Measurements from ENCODE around the gene LRRC75A.
"Not testable (repeated sequence)": the region's sequence is repeated elsewhere in the genome, so short reads cannot be mapped to it uniquely, and the experiment has no call there.

LRRC75A gene, protein sequence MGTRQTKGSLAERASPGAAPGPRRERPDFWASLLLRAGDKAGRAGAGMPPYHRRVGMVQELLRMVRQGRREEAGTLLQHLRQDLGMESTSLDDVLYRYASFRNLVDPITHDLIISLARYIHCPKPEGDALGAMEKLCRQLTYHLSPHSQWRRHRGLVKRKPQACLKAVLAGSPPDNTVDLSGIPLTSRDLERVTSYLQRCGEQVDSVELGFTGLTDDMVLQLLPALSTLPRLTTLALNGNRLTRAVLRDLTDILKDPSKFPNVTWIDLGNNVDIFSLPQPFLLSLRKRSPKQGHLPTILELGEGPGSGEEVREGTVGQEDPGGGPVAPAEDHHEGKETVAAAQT

DNA sequence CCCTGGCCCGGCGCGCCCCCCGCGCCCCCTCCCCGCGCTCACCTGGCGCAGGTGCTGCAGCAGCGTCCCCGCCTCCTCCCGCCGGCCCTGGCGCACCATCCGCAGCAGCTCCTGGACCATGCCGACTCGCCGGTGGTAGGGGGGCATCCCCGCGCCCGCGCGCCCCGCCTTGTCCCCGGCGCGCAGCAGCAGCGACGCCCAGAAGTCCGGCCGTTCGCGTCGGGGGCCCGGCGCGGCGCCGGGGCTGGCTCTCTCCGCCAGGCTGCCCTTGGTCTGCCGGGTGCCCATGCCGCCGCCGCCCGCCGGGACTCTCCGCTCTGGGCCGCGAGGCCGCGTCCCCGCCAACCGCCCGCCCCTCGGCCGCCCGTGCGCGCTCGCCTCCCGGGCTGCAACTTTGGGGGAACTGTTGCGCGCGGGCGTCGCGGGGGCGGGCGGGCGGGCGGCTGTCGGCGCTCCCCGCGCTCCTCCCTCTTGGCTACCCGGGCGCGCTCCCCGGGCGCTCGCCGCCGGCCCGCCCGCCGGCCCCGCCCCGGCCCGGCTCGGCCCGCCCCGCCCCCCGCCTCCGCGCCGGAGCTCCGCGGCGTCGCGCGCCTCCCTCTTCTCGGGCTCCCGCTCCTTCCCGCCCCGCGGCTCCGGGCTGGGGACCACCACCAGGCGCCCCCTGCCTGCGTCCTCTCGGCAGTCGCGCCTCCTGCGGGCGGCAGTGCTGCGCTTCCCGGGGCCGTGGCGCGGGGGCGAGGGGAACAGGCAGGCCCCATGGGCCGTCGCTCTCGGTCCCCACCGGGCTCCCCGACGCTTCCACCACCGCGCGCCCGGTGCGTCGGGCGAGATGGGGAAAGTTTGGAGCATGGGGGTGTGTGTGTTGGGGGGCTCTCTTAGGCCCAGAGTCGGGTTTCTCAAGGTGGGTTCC, at the start of gene LRRC75A:
Gene LRRC75A, minus strand, starts transcription at position 491 of the 910 bp plus-strand sequence. Its CDS starts 203 bp downstream, at position 288.
- peak; percentile 58 for DNase-seq

DNA sequence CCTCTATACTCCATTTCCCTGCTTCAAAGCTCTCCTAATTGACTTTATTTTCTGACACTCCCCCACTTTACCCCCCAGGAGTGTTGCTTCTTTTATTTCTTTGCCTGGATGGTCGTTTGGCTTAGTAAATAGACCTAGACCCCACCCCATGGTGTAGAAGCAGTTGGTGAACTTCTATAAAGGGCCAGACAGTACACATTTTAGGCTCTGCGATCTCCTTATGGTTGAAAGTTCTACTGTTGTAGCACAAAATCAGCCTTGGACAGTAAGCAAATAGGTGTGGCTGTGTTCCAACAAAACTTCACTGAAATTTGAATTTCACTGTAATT, 45.1 kb upstream of the LRRC75A start:
- no peak for DNase-seq

DNA sequence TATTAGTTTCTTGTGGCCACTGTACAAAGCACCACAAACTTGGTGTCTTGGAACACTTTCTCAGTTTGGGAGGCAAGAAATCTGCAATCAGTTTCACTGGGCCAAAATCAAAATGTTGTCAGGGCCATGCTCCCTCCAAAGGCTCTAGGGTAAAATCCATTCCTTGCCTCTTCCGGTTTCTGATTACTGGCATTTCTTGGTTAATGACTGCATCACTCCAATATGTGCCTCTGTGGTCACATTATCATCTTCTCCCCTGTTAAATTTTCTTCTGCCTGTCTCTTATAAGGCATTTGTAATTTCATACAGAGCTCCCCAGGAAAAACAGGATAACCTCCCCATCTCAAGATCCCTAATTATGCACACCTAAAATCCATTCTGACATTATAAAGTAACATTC, 42.2 kb upstream of the LRRC75A start:
- no peak for DNase-seq

DNA sequence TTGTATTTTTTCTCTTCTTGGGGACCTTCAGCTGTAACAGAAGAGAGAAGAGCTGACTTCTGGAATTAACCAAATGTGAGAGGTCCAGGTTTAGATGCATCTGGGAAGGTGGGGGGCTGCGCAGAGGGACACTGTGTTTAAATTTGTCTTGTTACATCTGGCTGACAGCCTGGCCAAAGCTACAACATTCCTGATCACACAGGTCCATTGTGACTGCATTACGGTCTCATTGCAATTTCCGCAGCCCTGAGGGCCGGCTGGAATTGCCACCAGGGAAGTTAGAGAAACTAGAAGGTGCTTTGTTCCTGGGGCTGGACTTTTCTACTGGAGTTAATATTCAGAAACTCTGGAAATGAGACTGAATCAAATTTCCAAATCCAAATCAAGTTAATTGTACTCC, 37.9 kb upstream of the LRRC75A start:
- no peak for DNase-seq

DNA sequence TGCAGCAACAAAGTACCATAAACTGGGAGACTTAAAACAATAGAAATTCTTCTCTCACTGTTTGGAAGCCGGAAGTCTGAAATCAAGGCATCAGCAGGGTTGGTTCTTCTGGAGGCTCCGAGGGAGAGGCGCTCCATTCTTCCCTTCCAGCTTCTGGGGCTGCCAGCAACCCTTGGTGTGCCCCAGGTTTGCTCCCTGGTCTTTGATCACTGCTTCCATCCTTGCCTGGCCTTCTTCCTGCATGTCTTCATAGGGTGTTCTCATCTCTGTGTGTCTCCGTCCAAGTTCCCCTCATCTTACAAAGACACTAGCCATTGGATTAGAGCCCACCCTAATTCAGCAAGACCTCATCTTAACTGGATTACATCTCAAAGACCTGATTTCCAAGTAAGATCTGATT, 35.3 kb upstream of the LRRC75A start:
- no peak for DNase-seq

DNA sequence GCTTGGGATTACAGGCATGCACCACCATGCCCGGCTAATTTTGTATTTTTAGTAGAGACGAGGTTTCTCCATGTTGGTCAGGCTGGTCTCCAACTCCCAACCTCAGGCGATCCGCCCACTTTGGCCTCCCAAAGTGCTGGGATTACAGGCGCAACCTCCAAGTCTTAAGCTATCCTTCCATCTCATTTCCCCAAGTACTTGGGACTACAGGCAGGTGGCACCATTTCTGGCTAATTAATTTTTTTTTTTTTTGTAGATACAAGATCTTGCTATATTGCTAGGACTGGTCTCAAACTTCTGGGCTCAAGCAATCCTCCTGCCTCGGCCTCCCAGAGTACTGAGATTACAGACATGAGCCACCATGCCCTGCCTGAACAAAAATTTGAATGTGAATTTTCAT, 33.6 kb upstream of the LRRC75A start:
- not testable (repeated sequence) for DNase-seq

DNA sequence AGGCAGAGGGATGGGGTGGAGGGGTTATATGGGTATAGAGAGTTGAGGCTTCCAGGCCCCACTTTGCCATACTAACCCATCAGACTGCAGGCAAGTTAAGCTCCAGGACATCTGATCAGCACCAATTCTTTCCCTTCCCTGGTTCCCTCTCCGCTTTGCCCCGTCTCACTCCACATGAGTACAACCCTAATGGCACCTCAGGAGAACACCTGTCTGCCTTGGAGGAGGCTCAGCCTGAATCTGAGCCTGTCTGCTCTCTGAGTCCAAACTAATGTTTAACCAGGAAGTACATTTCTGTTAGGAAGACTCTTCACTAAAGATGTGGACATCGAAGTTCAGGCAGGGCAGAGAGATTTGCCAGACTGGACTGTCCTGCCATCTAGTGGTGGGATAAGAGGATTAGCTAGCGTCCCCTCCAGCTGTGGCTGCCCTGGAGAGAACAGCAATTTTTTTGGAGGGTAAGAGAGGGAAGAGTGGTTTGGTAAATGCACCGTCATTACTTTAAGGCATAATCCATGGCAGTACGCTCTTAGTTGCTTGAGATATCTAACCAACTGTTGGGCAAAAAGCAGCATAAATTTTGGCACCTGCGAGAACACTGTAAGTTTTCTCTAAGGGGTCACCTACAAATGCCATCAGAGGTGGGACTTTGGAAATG, 29.2 kb upstream of the LRRC75A start:
- DNase-seq = peak; percentile 68

DNA sequence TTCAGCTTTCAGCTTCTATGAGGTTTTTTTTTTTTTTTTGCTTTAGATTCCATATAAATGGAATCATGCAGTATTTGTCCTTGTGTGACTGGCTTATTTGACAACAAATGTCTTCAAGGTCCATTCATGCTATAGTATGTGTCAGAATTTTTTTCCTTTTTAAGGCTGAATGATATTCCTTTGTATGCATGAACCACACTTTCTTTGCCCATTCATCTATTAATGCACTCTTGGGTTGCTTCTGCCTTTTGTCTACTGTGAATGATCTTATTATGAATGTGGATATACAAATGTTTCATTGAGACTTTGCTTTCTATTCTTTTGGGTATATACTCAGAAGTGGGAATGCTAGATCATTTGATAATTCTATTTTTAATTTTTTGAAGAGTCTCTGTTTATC, 27.0 kb upstream of the LRRC75A start:
- no peak for DNase-seq

DNA sequence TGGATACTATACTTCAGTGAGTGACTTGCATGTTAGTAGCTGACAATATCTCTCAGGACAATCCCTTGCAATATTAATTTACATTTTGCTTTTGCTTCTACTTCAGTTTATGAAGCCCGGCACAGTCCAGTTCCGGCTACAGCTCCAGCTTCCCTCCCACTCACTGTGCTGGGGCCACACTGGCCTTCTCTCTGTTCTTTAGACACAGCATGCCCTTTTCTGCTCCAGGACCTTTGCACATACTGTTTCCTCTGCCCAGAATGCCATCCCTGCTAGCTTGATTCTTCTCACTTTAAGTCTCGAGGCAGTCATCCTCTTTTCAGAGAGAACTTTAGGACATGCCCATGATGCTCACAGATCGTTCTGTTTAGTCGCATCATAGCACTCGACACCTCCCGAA, 25.5 kb upstream of the LRRC75A start:
- no peak for DNase-seq

DNA sequence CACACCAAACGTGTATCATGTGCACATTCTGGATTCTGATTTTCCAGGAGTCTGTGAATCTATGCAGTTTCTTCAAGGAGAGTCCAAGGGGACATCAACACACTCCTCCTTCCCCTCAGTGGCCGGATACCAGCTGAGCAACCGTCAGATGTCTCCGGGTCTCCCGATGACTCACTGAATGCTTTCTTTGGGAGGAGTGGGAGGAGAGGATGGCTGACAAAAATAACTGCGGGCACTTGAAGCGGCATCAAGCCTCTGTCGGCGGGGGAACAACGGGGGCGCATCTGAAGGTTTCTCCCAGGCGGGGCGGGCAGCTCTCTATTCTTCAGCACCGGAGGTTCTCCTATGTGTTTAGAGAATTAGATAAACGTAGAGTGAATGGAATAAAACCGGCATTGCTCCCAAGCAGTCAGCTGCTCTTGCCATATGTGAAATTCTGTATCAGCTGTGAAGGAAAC, 24.6 kb upstream of the LRRC75A start:
- no peak for DNase-seq

DNA sequence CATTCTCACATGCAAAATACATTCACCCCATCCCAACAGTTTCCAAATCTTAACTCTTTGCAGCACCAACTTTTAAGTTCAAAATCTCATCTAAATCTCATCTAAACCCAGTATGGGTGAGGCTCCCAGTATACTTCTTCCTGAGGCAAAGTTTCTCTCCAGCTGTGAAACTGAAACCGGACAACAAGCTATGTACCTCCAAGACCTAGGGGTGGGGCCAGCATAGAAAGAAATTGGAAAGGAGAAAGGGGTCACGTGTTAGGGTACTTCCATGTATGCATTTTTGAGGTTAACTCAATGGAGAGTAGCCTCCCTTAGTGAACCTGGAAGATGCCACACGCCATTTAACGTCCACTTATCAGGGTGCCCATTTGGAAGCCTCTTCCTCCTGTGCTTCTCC, 23.9 kb upstream of the LRRC75A start:
- no peak for DNase-seq

DNA sequence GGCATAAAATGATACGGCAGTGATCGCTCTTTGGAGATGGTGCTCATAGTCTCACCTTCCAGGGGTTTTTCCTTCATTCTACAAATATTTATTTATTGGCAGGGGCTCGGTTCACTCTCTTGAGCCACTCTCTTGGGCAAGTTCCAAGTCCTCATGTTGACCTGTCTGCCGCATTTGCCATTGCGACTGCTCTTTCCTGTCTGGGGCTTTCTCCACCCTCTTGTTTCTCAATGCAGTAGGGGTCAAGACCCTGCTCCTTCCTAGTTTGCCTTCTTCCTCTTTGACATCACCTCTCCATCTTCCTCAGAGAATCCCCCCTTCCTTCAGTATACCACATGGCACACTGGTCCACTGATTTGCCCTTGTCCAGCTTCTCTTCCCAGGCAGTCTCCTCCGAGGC, 21.9 kb upstream of the LRRC75A start:
- no peak for DNase-seq

DNA sequence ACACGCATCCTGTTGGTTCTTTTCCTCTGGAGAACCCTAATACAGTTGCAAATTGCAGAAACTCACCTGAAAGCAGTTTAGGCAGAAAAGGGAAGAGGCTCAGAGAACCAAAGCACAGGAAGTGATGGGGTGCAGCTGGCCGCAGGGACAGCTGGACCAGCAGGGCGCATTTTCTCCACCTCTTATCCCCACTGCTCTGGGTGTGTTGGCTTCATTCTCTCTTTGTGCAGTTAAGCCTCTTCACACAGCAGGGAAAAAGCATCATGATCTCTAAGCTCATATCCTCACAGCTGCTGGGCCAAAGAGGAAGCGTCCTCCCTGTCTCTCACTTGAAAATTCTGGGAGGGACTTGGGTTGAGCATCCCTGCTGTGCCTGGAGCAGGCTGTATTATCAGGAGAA, 20.0 kb upstream of the LRRC75A start:
- DNase-seq = no peak

DNA sequence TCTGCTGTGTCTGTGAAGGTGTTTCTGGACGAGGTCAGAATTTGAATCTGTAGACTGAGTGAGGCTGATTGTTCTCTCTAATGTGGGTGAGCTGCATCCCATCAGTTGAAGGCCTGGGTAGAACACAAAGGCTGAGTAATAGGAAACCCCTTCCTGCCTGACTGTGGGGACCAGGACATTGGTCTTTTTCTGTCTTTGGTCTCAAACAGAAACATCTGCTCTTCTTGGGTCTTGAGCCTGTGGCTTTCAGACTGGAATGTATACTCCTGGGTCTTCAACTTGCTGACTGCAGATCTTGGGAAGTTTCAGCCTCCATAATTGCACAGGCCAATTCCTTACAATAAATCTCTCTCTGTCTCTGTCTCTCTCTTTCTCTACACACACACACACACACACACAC, 19.6 kb upstream of the LRRC75A start:
- DNase-seq = no peak

DNA sequence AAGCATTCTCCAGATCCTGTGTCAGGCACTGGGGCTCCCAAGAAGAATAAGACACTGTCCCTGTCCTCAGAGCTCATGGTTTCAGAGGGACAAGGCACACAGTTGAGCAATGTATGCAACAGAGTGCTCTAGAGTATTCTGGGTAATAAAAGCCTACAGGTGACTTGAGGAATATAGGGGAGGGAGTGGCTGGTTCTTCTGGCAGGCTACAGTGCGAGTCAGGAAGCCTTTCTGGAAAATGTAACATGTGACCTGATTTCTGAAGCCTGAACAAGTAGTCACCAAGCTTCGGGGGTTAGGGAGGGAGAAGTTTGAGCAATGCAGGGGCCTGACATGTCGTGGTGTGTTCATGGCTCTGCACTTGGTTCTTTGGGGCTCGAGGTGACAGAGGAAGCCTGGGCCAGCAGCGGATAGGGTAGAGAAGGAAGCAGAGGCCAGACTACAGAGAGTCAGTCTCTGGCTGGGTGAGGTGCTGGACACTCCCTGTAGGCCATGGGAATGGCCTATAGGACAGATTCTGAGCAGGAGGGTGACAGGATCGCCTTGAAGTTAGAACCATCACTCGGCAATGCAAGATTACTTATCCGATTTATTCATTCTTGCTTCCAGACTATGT, 16.0 kb upstream of the LRRC75A start:
- DNase-seq = no peak

DNA sequence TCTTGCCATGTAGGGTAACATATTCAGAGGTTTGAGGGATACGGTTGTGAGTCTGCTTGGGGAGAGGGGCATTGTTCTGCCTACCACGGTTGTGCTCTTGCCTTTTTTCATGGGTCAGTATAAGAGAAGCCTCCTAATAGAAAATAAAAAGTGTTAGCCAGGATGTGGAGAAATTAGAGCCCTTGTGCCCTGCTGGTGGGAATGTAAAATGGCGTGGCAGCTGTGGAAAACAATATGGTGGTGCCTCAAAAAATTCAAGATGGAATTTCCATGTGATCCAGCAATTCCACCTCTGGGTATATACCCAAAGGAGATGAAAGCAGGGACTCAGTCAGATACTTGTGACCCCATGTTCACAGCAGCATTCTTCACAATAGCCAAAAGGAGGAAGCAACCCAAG, 14.2 kb upstream of the LRRC75A start:
- DNase-seq = no peak

DNA sequence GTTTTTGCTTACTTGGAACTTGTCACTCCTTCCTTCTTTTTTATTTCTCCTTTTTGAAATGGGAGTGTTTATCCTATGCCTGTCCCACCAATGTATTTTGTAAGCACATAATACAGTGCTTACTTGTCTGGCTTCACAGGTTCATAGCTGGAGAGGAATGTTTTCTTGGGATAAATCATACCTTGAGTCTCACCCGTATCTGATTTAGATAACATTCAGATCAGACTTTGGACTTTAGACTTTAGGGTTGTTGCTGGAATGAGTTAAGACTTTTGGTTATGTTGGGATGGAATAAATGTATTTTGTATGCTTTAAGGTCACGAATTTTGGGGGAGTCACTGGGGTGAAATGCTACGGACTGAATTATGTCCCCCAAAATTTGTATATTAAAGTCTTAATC, 13.0 kb upstream of the LRRC75A start:
- DNase-seq = no peak

DNA sequence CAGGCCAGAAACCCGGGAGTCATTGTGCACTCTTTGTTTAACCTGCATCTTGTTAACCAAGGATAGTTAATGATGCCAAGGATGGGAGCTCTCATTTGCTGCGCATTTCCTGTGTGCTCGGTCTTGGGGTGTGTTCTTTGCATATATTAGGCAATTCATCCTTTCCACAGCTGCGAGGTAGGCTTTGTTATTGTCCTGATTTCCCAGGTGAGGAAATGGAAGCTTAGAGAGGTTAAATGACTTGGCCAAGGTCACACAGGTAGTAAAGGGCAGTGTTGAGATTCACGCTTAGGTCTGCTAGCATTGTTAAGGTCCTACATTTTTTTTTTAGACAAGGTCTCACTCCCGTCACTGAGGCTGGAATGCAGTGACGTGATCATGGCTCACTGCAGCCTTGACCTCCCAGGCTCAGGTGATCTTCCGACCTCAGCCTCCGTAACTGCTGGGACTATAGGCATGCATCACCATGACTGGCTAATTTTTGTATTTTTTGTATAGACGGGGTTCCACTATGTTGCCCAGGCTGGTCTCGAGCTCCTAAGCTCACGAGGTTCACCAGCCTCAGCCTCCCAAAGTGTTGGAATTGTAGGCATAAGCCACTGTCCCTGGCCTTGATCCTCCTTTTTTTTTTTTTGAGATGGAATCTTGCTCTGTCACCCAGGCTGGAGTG, 5.0 kb upstream of the LRRC75A start:
- DNase-seq = no peak

DNA sequence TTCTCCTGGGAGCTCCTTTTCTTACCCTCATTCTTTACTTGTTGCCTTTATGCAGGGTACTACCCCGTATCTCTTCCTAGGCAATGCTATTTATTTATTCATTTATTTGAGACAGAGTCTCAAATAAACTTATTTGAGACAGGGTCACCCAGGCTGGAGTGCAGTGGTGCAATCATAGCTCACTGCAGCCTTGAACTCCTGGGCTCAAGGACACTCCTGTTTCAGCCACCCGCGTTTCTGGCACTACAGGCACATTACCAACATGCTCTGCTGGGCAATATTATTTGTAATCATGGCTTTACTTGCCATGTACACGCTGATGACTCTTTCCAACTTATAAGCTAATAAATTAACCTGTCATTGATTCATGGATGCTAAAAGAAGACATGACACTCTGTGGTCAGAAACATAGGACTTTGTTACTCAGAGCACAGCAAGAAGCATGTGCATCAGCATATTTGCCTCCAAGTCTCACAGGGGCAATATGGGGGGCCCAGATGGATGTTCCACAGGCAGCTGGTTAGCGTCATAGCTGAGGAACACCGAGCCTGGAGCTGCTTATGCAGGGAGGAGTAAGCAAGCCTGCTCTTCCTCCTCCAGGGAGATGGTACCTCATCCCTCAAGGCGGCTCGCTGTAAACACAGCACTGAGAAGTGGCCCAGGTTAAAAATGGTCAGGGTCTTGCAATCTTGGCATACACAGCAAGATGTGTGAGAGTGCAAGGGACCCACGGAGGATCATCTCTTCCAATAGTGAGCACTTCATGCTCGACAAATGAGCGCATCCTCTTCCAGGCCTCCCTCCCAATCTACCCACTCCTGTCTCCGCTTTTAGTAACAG, 4.2 kb upstream of the LRRC75A start:
- no peak for DNase-seq

DNA sequence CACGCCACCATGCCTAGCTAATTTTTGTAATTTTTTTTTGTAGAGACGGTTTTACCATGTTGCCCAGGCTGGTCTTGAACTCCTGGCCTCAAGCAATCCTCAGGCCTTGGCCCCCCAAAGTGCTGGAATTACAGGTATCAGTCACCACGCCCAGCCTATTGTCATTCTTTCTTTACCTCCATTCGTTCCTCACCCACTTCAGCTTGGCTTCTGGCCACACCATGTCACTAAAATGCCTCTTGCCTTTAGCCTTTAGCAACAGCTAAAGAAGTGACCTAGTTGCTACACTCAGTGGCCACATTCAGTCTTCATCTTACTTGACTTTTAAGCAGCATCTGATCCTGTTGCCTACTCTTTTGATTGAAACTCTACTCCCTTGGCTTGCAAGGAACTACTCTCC, 3.6 kb upstream of the LRRC75A start:
- DNase-seq = no peak

DNA sequence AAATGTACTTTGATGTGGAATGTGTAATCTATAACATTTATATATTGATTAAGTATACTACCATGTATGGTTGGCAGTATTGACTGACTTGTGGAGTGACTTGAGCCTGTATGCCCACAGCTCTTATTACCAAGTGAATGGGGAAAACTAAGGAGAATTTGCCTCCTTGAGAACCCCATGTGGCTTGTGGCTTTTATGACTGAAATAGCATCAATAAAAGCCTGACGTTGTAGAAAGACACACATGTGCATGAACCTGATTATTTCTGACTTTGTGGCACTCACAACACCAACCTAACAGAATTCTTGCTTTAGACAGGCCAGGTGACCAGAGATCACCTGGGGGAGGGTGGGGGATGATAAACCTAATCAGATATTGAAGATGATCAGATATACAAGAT, 2.1 kb upstream of the LRRC75A start:
- no peak for DNase-seq

DNA sequence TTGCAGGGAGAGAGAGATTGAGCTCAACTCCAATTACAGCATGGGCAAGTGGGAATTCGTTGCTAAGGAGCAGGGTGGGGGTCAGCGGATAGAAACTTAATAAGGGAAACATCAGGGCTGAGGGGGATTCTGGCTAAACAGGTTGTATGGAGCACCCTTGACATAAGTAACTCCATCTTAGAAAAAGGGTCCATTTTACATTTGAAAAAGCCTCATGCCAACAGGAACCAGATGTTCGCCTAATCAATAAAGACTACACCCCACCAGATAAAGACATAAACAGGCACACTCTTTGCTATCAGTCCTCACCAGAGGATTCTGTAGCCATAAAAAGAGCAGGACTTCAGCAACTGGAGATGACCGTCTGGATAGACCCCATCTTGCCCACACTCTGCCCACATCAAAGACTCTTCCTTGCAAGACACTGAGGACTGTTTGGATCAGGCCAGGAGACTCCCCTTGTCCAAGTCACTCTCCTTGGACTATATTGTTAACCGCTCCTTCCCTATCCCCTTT, 1.6 kb upstream of the LRRC75A start:
- DNase-seq = no peak
